Stimulated activated CD4-positive, alpha-beta T cell treated with anti-CD3 and anti-CD28 coated beads, Interleukin-15, amount 100 ng/mL, for 48 hours (primary cell): Measurements from ENCODE around the gene ESYT1.
A peak's percentile ranks its signal among the peaks of the same experiment; 100 is the strongest.
"Not testable (repeated sequence)": the region's sequence is repeated elsewhere in the genome, so short reads cannot be mapped to it uniquely, and the experiment has no call there.

ENCODE experiments used
- DNase-seq, 2 donors: peaks; one replicate each; pipeline ENCODE4 v3.0.0-alpha.2; 2020; ENCODE audit warnings: low read depth in 2 of 2

ESYT1 gene

GRCh38 chr12:56155256-56155845 is 27.3 kb downstream of the ESYT1 start:
- no peak for DNase-seq

GRCh38 chr12:56156464-56157200 is 28.6 kb downstream of the ESYT1 start:
- not testable (repeated sequence) for DNase-seq

- peak; percentile 32 to 39 for DNase-seq
These were observed 29.3 kb downstream of the ESYT1 start for GRCh38 chr12:56157201-56158028.

GRCh38 chr12:56158029-56158925 is 30.2 kb downstream of the ESYT1 start, which contains the start of gene MYL6:
TSS of gene MYL6 (plus strand) at chr12:56158359. CDS start at chr12:56158402, 43 bp downstream.
- peak; percentile 90 to 91 for DNase-seq

GRCh38 chr12:56158926-56159461 is 30.9 kb downstream of the ESYT1 start:
- no peak for DNase-seq

GRCh38 chr12:56159482-56160192 is 31.6 kb downstream of the ESYT1 start:
- no peak for DNase-seq

- peak in 1 of 2 donors; percentile 47 for DNase-seq
These were observed 32.2 kb downstream of the ESYT1 start for GRCh38 chr12:56160193-56160763.

GRCh38 chr12:56160894-56161689 is 33.0 kb downstream of the ESYT1 start:
- no peak for DNase-seq

GRCh38 chr12:56161690-56162351 is 33.8 kb downstream of the ESYT1 start:
- no peak for DNase-seq

GRCh38 chr12:56162468-56163290 is 34.6 kb downstream of the ESYT1 start:
- DNase-seq: no peak

- no peak for DNase-seq
These were observed 35.7 kb downstream of the ESYT1 start for GRCh38 chr12:56163533-56164344.

GRCh38 chr12:56164345-56164729 is 36.3 kb downstream of the ESYT1 start:
- DNase-seq: no peak

GRCh38 chr12:56165369-56165768 is 37.3 kb downstream of the ESYT1 start:
- no peak for DNase-seq

GRCh38 chr12:56169229-56169759 is 41.2 kb downstream of the ESYT1 start:
- DNase-seq: no peak

GRCh38 chr12:56172839-56173238 is 44.8 kb downstream of the ESYT1 start:
- DNase-seq: no peak

GRCh38 chr12:56178347-56178746 is 50.3 kb downstream of the ESYT1 start:
- no peak for DNase-seq

GRCh38 chr12:56186957-56187356 is 58.9 kb downstream of the ESYT1 start:
- DNase-seq: no peak
